Hippocampal formation (tissue), 2 donors: Measurements from ENCODE around the gene EGFL7.

Experiments
- DNase-seq, 2 donors: peaks; one replicate each; lab custom pipeline; 2025; lab: John Stamatoyannopoulos, UW

The EGFL7 gene

DNA sequence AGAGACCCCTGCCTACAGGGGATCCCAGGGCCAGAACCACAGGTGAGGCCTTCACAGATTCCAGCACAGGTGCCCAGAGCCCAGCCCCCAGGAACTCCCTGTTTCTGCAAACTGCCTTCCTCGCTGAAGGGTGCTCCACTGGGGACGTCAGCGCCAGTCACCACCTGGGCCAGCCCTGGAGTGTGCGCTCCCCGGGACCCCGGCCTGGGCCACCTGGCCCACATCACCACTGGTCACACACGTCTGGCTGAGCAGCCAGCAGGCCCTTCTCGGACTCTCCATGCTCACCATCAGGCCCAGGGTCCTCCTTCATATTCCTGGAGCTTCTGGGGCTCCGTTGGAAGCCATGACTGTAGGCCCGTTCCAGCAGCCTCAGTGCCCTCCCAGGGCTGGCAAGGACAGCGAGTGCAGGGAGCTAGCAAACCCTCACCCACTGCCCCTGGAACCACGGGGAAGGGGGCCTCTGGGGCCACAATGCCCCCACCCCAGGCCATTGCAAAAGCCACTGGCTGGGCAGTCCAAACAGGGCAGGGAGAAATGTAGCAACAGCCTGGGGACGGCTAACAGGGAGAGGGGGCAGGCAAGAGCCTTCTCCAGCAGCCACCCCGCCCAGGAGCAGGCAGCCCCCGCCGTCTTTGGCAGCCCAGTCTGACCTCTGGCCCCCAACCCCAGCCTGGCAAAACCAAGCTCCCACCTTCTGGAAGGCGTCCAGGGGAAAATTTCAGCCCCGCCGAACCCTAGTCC is 23.2 kb downstream of the EGFL7 start:
- no peak for DNase-seq

DNA sequence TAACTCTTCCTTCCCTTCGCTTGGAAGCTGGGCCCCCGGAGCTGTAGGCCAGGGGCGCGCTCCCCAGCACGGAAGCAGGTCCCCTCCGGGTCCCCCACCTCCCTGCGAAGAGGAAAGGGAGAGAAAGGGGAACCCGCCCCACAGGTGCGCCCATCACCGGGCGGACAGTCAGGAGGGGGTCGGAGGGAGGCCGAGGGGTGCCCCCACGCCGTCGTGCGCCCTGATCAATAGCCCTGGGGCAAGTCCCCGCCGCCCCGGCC is 23.7 kb downstream of the EGFL7 start:
- DNase-seq, result no peak

GRCh38 chr9:136686794-136687711 is 24.3 kb downstream of the EGFL7 start, which contains the start of gene AGPAT2:
AGPAT2 (minus strand) TSS chr9:136687457; CDS start chr9:136687357, 100 bp downstream.
- DNase-seq, result no peak

DNA sequence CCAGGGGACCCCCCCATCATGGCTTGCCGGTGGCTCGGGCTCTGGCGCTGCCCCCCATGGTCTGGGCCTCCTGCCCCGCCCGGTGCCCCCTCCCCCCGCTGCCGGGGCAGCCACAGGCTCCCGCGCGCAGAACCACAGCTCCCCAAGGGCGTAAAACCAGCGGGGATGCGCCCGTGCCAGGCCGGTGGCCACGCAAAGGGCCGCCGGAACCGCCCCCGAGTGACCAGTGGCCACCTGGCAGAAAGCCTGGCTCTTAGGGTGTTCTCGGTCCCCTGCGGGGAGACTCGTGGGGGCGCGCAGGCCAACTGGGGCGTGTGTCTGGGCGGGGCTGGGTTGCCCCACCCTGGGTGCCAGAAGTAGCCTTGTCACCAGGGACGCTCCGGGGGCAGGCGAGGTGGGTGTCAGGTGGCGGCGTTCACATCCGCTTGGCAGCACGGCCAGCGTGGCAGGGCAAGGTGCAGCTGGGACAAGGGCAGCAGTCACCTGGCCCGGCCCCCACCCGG is 25.1 kb downstream of the EGFL7 start:
- no peak for DNase-seq

GRCh38 chr9:136688274-136689107 is 25.8 kb downstream of the EGFL7 start:
- DNase-seq, result no peak

DNA sequence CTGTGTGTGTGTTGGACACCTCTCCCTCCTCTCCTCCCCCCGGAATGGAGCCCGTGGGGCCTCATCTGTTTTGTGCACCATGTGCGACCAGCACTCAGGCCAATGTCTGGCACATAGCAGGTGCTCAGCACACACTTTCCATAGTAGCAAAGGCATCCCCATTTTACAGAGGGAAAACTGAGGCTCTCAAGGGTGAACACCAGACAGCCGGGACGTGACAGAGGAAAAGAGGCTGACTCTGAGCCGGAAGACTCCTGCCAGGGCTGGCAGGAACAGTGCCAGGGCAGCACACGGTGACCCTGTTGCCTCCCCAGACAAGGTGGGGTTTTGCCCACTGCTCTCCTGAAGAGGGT is 26.4 kb downstream of the EGFL7 start:
- DNase-seq, result no peak

DNA sequence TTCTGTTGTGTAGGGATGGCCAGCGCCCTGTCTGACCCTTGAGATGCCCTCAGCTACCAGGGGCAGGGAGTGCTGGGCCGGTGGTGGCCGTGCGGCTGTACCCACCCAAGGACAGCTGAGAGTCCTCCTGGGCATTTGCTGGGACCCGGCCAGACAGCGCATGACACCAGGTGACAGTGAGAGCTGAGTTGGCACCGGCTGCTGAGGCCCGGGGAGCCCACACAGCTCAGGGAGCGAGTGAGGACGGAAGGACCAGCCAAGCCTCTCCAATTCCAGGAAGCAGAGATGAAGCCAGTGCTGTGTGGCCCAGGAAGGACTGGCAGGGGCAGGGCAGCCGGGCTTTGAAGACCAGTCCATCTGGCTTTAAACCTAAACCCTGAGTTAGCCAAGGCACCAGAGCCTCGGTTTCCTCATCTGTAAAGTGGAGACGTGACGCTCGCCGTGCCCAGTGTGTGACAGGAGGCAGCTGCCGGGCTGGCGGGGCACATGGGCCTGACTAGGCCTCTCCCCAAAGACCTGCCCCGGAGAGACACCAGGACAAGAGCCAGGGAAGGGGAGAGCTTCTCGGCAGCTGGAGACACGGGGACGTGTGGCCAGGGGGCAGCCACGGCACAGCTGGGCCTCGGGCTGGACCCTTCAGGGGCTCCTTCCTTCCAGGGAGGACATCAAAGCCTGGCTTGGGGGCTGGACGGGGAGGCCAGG is 27.5 kb downstream of the EGFL7 start:
- no peak for DNase-seq

DNA sequence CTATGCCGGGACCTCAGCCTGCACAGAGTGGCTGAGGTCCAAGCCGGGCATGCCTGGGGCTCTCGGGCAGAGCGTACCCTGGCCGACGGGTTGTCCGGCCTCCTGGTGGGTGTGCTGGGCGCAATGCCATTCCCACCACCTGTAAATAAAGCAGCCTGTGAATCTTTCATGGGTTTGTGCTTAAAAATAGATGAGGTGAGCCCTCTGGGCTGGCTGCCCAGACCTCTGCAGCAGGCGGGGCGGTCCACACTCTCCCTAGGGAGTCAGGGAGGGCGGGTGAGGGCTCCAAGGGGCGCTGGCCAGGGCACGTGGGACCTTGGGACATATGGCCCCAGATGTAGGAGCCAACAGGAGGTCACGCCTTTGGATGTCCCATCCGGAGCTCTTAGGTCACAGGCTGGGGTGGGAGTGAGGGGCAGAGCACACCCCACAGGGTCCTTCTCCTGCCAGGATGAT is 28.1 kb downstream of the EGFL7 start:
- DNase-seq, result no peak

- no peak for DNase-seq
Observed at GRCh38 chr9:136691316-136692184, 28.8 kb downstream of the EGFL7 start.

- DNase-seq, result no peak
Observed at GRCh38 chr9:136692185-136693134, 29.7 kb downstream of the EGFL7 start.

DNA sequence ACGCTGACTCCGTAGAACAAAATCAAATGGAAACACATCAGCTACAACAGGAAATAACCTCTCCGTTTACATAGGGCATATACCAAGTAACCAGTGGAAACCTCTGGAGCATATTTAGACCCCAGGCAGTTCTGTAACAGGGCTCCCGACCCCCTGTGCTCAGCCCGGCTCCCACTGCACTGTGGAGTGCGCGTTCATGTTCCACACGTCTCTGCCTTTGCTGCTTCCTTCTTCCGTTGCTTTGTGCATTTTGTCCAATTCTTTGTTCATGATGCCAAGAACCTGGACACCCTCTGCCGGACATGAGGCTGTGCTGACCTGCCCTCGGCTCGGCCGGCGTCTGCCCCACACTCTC is 30.4 kb downstream of the EGFL7 start:
- DNase-seq, result no peak

DNA sequence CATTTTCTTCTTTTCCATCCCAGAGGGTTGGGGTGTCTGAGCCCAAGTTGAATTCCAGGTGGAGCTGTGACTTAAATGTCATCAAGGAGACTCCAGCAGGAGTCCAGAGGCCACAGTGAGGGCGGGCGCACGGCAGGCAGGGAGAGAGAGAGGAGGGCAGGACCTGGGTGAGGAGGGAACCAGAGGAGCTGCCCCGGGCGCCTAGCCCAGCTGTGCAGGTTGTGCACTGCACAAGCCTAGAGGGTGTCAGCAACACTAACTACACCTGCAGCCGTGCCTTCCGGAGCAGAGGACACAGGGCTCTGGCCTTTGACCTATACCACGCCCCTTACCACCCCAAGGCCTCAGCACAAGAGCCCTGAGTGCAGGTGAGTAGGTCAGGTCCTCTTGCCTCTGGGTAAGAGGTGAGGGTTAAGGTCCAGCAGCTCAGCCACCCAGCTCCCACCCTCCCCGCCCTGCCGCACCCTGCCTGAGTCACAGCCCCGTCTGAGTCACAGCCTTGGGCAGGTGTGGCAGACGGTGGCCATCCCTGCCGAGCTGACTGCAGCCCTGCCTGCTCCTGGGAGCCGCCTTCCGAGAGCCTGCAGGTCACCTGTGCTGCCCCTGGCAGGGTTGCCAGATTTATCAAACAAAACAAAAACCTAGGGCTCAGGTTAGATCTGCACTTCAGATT is 30.9 kb downstream of the EGFL7 start:
- no peak for DNase-seq

GRCh38 chr9:136694163-136694871 is 31.6 kb downstream of the EGFL7 start:
- DNase-seq, result no peak

DNA sequence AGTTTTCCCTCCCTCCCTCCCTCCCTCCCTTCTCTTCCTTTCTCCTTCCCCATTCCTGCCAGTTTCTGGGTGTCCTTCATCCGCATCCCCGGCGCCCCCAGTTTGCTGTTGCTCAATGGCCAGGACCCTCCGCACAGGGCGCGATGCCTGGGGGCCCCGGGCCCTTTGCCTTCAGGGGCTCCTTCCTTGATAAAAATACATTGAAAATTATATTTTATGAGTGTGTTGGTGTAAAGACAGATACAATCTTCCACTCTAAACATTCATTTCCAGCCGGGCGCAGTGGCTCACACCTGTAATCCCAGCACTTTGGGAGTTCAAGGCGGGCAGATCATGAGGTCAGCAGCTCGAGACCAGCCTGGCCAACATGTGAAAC is 32.1 kb downstream of the EGFL7 start:
- no peak for DNase-seq

DNA sequence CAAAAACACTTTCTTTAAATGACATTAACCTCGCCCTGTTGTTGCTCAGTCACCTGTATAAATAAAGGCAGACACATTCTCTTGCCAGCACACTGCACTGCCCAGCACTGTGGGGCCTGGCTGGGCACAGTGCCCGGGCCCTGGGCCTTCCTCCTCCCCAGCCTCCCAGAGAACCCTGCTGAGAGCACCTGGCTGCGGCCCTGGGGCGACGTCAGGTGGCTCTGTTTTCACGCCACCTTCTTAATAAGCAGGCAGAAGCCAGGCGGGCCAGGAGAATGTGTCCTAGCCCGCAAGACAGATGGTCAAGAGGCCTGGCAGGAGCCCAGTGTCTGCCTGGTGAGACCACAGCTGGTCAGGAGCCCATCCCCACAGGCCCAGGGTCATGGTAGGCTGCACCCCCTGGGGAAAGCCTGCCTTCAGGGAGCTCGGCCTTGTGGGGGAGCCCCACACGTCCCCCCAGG is 32.7 kb downstream of the EGFL7 start:
- no peak for DNase-seq

- no peak for DNase-seq
Observed at GRCh38 chr9:136695955-136696354, 33.2 kb downstream of the EGFL7 start.

- DNase-seq, result no peak
Observed at GRCh38 chr9:136696502-136696901, 33.8 kb downstream of the EGFL7 start.

DNA sequence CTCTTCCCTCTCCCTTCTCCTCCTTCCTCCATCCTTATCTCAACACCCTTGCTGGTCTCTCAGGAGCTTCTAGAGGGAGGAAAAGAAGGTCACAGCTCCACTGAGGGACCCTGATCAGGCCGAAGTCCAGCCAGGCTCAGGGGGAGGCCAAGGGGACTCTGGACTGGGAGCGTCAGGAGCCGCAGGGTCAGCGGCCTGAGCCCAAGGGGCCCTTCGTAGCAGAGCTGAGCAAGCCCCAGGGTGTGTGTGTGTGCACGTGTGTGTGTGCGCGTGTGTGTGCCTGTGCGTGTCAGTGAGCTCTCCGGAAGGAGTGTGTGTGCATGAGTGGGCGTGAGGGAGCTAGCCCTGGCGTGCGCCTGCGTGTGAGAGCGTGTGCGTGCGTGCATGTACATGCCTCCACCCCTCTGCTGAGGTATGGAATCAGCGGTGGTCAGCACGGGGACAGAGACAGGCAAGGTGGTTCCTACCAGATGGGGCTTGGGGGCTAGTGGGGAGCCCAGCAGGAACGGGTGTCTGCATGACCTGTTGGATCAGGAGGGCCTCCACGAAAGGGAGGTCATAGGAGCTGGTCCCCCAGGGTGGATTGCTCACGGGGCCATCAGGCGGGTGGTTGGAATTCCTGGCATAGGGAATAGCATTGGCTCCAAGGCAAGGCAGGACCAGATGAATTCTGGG is 34.6 kb downstream of the EGFL7 start:
- no peak for DNase-seq
